ENCODE results near the gene NF1. TPM values are rescaled to one million over a fixed set of nuclear protein-coding genes. Genes with fewer than 3 reads are reported as not detected.

The NF1 gene
- total RNA-seq, 1 experiment from 2014 or later: 16.4 TPM

DNA sequence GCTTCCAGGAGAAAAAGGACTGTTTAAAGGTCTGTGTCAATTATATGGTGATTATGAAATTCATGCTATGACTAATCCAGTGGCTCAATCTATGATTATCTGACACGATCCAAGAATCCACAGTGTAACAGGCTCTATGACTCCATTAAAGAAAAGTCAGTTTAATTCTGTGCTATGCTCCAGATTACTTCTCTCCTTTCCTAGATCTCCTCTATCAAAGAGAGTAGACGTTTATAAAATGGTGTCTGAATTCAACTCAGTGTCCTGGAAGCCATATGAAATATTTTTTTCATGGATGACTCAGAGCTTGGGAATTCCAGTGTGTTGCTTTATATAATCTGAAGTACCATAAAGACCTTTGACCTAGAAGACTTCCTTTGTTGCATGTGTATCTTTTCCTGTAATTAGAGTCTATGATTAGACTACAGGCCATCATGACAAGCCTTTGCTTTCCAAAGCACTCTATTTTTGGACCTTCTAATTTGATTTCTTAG is 27.0 kb upstream of the NF1 start:
- Histone ChIP-seq H3K27ac (ENCODE audit: low read length) (peak overlapping the region; percentile 31), H2AFZ (ENCODE audit: low read length) (no peak overlapping the region), H3K27me3 (ENCODE audit: low read length) (no peaks in the 10 kb centered on the region), H3F3A (ENCODE audit: low read length, unreplicated experiment) (no peaks in the 10 kb centered on the region), H3K36me3 (ENCODE audit: low read depth, low read length) (no peaks in the 10 kb centered on the region), H3K9ac (ENCODE audit: low read length) (no peak overlapping the region), H3K4me2 (ENCODE audit: low read length) (peak overlapping the region; percentile 33), H3K79me2 (ENCODE audit: low read length) (no peaks in the 10 kb centered on the region), H3K9me2 (replicated peaks; ENCODE audit: low read length) (no peaks in the 10 kb centered on the region), H4K20me1 (ENCODE audit: low read length) (no peaks in the 10 kb centered on the region), H3K4me1 (ENCODE audit: insufficient read depth, low read length) (peaks cover 13% of the 10 kb centered on the region), H3K9me3 (ENCODE audit: low read length) (no peaks in the 10 kb centered on the region), H3K4me3 (ENCODE audit: low read length) (no peak overlapping the region)
- TF ChIP-seq, protein P1, sequence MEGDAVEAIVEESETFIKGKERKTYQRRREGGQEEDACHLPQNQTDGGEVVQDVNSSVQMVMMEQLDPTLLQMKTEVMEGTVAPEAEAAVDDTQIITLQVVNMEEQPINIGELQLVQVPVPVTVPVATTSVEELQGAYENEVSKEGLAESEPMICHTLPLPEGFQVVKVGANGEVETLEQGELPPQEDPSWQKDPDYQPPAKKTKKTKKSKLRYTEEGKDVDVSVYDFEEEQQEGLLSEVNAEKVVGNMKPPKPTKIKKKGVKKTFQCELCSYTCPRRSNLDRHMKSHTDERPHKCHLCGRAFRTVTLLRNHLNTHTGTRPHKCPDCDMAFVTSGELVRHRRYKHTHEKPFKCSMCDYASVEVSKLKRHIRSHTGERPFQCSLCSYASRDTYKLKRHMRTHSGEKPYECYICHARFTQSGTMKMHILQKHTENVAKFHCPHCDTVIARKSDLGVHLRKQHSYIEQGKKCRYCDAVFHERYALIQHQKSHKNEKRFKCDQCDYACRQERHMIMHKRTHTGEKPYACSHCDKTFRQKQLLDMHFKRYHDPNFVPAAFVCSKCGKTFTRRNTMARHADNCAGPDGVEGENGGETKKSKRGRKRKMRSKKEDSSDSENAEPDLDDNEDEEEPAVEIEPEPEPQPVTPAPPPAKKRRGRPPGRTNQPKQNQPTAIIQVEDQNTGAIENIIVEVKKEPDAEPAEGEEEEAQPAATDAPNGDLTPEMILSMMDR (conservative IDR thresholded peaks at IDR 0.05; ENCODE audit: low read depth, low read length): no peak
- no peak for TF ChIP-seq EZH2phosphoT487 (IDR thresholded peaks at IDR 0.05; ENCODE audit: borderline replicate concordance, low read length)
- no peak for TF ChIP-seq EZH2 (IDR thresholded peaks at IDR 0.05; ENCODE audit: low read length, unreplicated experiment)
- POLR2A ChIA-PET (ENCODE audit: unreplicated experiment): no interaction called here
- intact Hi-C loops (cut with micrococcal nuclease): no loop called here
- no TSS peak for BruUV-seq (replicated peaks)
- CTCF ChIA-PET: no interaction called here
- DNase-seq: peak; percentile 73
- peak; percentile 77 for ATAC-seq

DNA sequence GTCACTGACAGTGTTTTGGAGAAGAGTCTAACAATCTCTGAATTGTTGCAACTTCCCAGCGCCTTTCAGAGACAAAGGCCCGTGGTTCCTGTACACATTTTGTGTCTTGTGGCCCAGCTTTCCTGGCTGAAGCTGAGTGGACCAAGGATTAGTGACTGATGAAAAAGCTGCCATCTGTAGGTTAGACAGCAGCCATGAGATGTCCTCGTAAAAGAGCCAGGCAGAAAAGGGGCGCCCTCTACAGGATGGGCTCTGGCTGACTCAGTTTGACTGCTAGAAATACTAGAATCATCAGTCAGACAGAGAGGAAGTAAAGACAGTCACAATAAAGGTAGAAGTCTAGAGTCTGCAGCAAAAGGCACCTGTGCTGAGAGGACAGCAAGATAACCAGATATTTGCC is 26.5 kb upstream of the NF1 start:
- ATAC-seq (peak; percentile 33; the same call in 1 of the 2 replicates), DNase-seq (peak; percentile 31)
- no peak overlapping the region for H3K9ac ChIP-seq (ENCODE audit: low read length)
- no peaks in the 10 kb centered on the region for H3K27me3 ChIP-seq (ENCODE audit: low read length)
- ChIA-PET POLR2A (ENCODE audit: unreplicated experiment) (no interaction called here), CTCF (no interaction called here)
- H3K9me3 ChIP-seq (ENCODE audit: low read length): no peaks in the 10 kb centered on the region
- H3K9me2 ChIP-seq (replicated peaks; ENCODE audit: low read length): no peaks in the 10 kb centered on the region
- H3F3A ChIP-seq (ENCODE audit: low read length, unreplicated experiment): no peaks in the 10 kb centered on the region
- no TSS peak for BruUV-seq (replicated peaks)
- peak overlapping the region; percentile 33; the same call in 1 of the 2 replicates for H3K4me2 ChIP-seq (ENCODE audit: low read length)
- no peak overlapping the region for H2AFZ ChIP-seq (ENCODE audit: low read length)
- intact Hi-C loops (cut with micrococcal nuclease): no loop called here
- H3K4me1 ChIP-seq (ENCODE audit: insufficient read depth, low read length): peaks cover 13% of the 10 kb centered on the region
- H3K27ac ChIP-seq (ENCODE audit: low read length): peak overlapping the region; percentile 31
- TF ChIP-seq EZH2phosphoT487 (IDR thresholded peaks at IDR 0.05; ENCODE audit: borderline replicate concordance, low read length): no peak
- TF ChIP-seq, protein P1 (conservative IDR thresholded peaks at IDR 0.05; ENCODE audit: low read depth, low read length): peak; percentile 46
- no peak overlapping the region for H3K4me3 ChIP-seq (ENCODE audit: low read length)
- H4K20me1 ChIP-seq (ENCODE audit: low read length): no peaks in the 10 kb centered on the region
- H3K36me3 ChIP-seq (ENCODE audit: low read depth, low read length): no peaks in the 10 kb centered on the region
- no peaks in the 10 kb centered on the region for H3K79me2 ChIP-seq (ENCODE audit: low read length)

DNA sequence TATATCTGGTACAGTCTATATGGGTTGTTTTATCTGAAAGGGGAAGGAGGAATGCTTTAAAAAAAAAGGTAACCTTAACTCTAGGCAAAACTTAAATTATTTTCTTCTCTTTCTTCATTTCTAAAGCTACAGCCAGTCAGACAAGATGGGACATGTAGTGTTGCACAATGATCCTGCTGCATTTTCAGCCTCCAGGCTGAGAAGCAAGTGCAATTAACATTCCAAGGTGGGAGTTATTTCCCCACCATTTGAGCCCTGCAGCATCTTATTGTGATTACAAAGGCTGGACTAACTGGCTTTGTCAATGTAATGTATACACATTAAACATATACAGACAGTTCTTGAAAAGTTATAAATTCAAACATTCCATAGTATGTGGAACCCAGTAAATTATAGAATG is 22.6 kb upstream of the NF1 start:
- H4K20me1 ChIP-seq (ENCODE audit: low read length): no peaks in the 10 kb centered on the region
- H3K9me3 ChIP-seq (ENCODE audit: low read length): no peaks in the 10 kb centered on the region
- no peaks in the 10 kb centered on the region for H3F3A ChIP-seq (ENCODE audit: low read length, unreplicated experiment)
- H3K27ac ChIP-seq (ENCODE audit: low read length): no peak overlapping the region
- H3K79me2 ChIP-seq (ENCODE audit: low read length): no peaks in the 10 kb centered on the region
- no TSS peak for BruUV-seq (replicated peaks)
- POLR2A ChIA-PET (ENCODE audit: unreplicated experiment): no interaction called here
- no peaks in the 10 kb centered on the region for H3K9me2 ChIP-seq (replicated peaks; ENCODE audit: low read length)
- CTCF ChIA-PET: no interaction called here
- H3K4me2 ChIP-seq (ENCODE audit: low read length): no peak overlapping the region
- TF ChIP-seq EZH2phosphoT487 (IDR thresholded peaks at IDR 0.05; ENCODE audit: borderline replicate concordance, low read length): no peak
- TF ChIP-seq EZH2 (IDR thresholded peaks at IDR 0.05; ENCODE audit: low read length, unreplicated experiment): no peak
- TF ChIP-seq, protein P1 (conservative IDR thresholded peaks at IDR 0.05; ENCODE audit: low read depth, low read length): no peak
- H3K27me3 ChIP-seq (ENCODE audit: low read length): no peaks in the 10 kb centered on the region
- H3K36me3 ChIP-seq (ENCODE audit: low read depth, low read length): no peaks in the 10 kb centered on the region
- H3K4me3 ChIP-seq (ENCODE audit: low read length): no peak overlapping the region
- intact Hi-C loops (cut with micrococcal nuclease): no loop called here
- DNase-seq (no peak), ATAC-seq (no peak)
- H3K4me1 ChIP-seq (ENCODE audit: insufficient read depth, low read length): peaks cover 13% of the 10 kb centered on the region
- no peak overlapping the region for H3K9ac ChIP-seq (ENCODE audit: low read length)
- no peak overlapping the region for H2AFZ ChIP-seq (ENCODE audit: low read length)

All from PC-3 (cell line).